Subcutaneous abdominal adipose tissue (tissue), 5 donors: ENCODE data around the gene MAN2C1.

ENCODE experiments used
- H3K27ac ChIP-seq: one replicate; pipeline ENCODE4 v1.7.0; 2013; ENCODE audit warnings: low read depth, mild to moderate bottlenecking, inconsistent platforms, low read length, moderate library complexity
- H3K27me3 ChIP-seq, 5 donors: one replicate each; pipeline ENCODE4 v1.7.0; 2013; ENCODE audit warnings: low read length in 5 of 5, inconsistent platforms in 1 of 5; ENCODE audit not compliant: control insufficient read depth in 5 of 5, insufficient read depth in 4 of 5
- H3K36me3 ChIP-seq, 5 donors: one replicate each; pipeline ENCODE4 v1.7.0; 2013; ENCODE audit warnings: low read length in 5 of 5; ENCODE audit not compliant: control insufficient read depth in 5 of 5, insufficient read depth in 5 of 5
- H3K4me1 ChIP-seq, 5 donors: one replicate each; pipeline ENCODE4 v1.7.0; 2013; ENCODE audit warnings: low read length in 5 of 5, mild to moderate bottlenecking in 3 of 5, moderate library complexity in 1 of 5; ENCODE audit not compliant: control insufficient read depth in 5 of 5, insufficient read depth in 5 of 5
- H3K4me3 ChIP-seq, 5 donors: one replicate each; pipeline ENCODE4 v1.7.0; 2013; ENCODE audit warnings: low read length in 5 of 5, low read depth in 1 of 5
- H3K9ac ChIP-seq, 5 donors: one replicate each; pipeline ENCODE4 v1.7.0; 2013; ENCODE audit warnings: low read length in 5 of 5, mild to moderate bottlenecking in 4 of 5, moderate library complexity in 3 of 5
- H3K9me3 ChIP-seq, 5 donors: one replicate each; pipeline ENCODE4 v1.7.0; 2013; ENCODE audit warnings: low read length in 5 of 5; ENCODE audit not compliant: control insufficient read depth in 5 of 5
- donor health status: healthy.
- donor health status: healthy.
- donor health status: healthy.
- donor health status: healthy.
- donor health status: healthy.

The MAN2C1 gene

GRCh38 chr15:75362642-75363249, 5.7 kb downstream of the MAN2C1 start:
- Histone ChIP-seq H3K27ac (no peak overlapping the region), H3K4me1 (peaks cover 2 to 8% (median 7%) of the 10 kb centered on the region in 5 donors), H3K36me3 (peaks cover 3 to 92% (median 90%) of the 10 kb centered on the region in 5 donors), H3K9me3 (no peaks in the 10 kb centered on the region), H3K9ac (no peak overlapping the region), H3K4me3 (no peak overlapping the region), H3K27me3 (no peaks in the 10 kb centered on the region)

GRCh38 chr15:75361989-75362641, 6.3 kb downstream of the MAN2C1 start:
- no peak overlapping the region for H3K27ac ChIP-seq
- H3K27me3 ChIP-seq: no peaks in the 10 kb centered on the region
- H3K36me3 ChIP-seq: peaks cover 3 to 96% (median 88%) of the 10 kb centered on the region in 5 donors
- H3K9ac ChIP-seq: no peak overlapping the region
- peaks cover 0 to 2% (median under 1%) of the 10 kb centered on the region in 5 donors for H3K4me1 ChIP-seq
- H3K4me3 ChIP-seq: no peak overlapping the region
- H3K9me3 ChIP-seq: no peaks in the 10 kb centered on the region

GRCh38 chr15:75361361-75361988, 6.9 kb downstream of the MAN2C1 start:
- no peaks in the 10 kb centered on the region for H3K9me3 ChIP-seq
- peaks cover 0 to 96% (median 88%) of the 10 kb centered on the region in 5 donors for H3K36me3 ChIP-seq
- no peaks in the 10 kb centered on the region for H3K4me1 ChIP-seq
- H3K27ac ChIP-seq: no peak overlapping the region
- no peak overlapping the region for H3K9ac ChIP-seq
- no peak overlapping the region for H3K4me3 ChIP-seq
- no peaks in the 10 kb centered on the region for H3K27me3 ChIP-seq

GRCh38 chr15:75360856-75361255, 7.6 kb downstream of the MAN2C1 start:
- no peak overlapping the region for H3K4me3 ChIP-seq
- H3K4me1 ChIP-seq: no peaks in the 10 kb centered on the region
- no peaks in the 10 kb centered on the region for H3K9me3 ChIP-seq
- no peak overlapping the region for H3K27ac ChIP-seq
- peaks cover 0 to 96% (median 88%) of the 10 kb centered on the region in 5 donors for H3K36me3 ChIP-seq
- H3K27me3 ChIP-seq: no peaks in the 10 kb centered on the region
- no peak overlapping the region for H3K9ac ChIP-seq

GRCh38 chr15:75360391-75360790, 8.0 kb downstream of the MAN2C1 start:
- no peak overlapping the region for H3K4me3 ChIP-seq
- no peak overlapping the region for H3K27ac ChIP-seq
- no peaks in the 10 kb centered on the region for H3K4me1 ChIP-seq
- peaks cover 0 to 96% (median 87%) of the 10 kb centered on the region in 5 donors for H3K36me3 ChIP-seq
- H3K9ac ChIP-seq: no peak overlapping the region
- no peaks in the 10 kb centered on the region for H3K9me3 ChIP-seq
- H3K27me3 ChIP-seq: no peaks in the 10 kb centered on the region

GRCh38 chr15:75359537-75360250, 8.7 kb downstream of the MAN2C1 start:
- Histone ChIP-seq H3K9ac (no peak overlapping the region), H3K9me3 (no peaks in the 10 kb centered on the region), H3K27ac (no peak overlapping the region), H3K27me3 (no peaks in the 10 kb centered on the region), H3K4me3 (no peak overlapping the region), H3K36me3 (peaks cover 0 to 96% (median 89%) of the 10 kb centered on the region in 5 donors), H3K4me1 (no peaks in the 10 kb centered on the region)

GRCh38 chr15:75358771-75359536, 9.5 kb downstream of the MAN2C1 start:
- no peak overlapping the region for H3K9ac ChIP-seq
- H3K4me1 ChIP-seq: no peaks in the 10 kb centered on the region
- no peak overlapping the region for H3K27ac ChIP-seq
- no peaks in the 10 kb centered on the region for H3K27me3 ChIP-seq
- no peaks in the 10 kb centered on the region for H3K9me3 ChIP-seq
- H3K36me3 ChIP-seq: peaks cover 0 to 96% (median 86%) of the 10 kb centered on the region in 5 donors
- H3K4me3 ChIP-seq: no peak overlapping the region

GRCh38 chr15:75357976-75358673, 10.3 kb downstream of the MAN2C1 start:
- H3K9me3 ChIP-seq: no peaks in the 10 kb centered on the region
- H3K27ac ChIP-seq: no peak overlapping the region
- H3K36me3 ChIP-seq: peaks cover 0 to 91% (median 86%) of the 10 kb centered on the region in 5 donors
- no peak overlapping the region for H3K4me3 ChIP-seq
- H3K9ac ChIP-seq: no peak overlapping the region
- H3K4me1 ChIP-seq: no peaks in the 10 kb centered on the region
- H3K27me3 ChIP-seq: no peaks in the 10 kb centered on the region

- Histone ChIP-seq H3K27ac (no peak overlapping the region), H3K4me1 (no peaks in the 10 kb centered on the region), H3K36me3 (peaks cover 0 to 76% (median 72%) of the 10 kb centered on the region in 5 donors), H3K9me3 (no peaks in the 10 kb centered on the region), H3K9ac (no peak overlapping the region), H3K4me3 (no peak overlapping the region), H3K27me3 (no peaks in the 10 kb centered on the region)
Observed at GRCh38 chr15:75356517-75356916, 11.9 kb downstream of the MAN2C1 start.
